ENCODE measurements around the gene KLLN.

Gene KLLN

DNA sequence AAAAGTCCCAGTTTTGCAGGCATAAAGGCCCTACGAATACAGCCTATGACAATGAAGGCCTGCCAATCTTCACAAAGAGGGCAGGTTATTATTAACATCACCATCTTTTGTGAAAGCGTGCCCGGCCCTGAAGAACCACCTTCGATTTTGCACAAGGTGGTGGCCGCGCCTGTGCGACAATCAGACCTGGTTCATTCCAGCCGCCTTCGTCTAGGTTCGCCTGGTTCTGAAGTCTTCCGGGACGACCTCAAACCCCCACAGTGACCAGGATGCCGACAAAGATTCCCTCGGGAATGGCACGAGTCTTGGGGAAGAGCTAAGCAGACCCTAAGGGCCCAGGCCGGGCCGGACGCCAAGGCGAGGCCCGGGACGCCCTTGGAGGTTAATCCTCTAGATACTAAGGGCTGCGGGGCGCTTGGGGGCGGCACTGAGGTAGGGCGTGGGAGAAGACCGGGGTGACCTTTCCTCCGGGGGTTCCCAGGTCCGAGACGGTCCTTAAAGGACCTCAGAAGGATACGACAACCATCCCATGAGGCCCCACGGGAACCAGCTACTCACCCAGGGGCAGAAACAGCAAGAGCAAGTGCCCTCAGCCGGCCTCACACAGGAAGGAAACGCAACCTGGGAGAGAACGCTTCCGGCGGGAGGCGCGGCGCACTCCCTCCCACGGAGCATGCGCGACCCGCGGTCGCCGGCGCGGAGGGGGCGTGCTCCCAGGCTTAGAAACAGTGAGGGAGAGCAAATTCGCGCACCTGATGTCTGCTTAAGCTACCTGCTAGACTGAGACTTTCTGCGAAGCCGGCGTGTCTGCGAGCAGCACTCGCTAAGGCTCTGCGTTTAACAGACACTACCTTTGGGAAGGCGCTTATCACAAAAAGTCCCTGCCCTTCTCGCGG, 45.5 kb downstream of the KLLN start, which contains the start of gene ATAD1:
TSS of gene ATAD1 (minus strand) at position 618 of the 896 bp plus-strand sequence. CDS start 3,627 bp downstream, outside the sequence.
- TF ChIP-seq, protein P1, sequence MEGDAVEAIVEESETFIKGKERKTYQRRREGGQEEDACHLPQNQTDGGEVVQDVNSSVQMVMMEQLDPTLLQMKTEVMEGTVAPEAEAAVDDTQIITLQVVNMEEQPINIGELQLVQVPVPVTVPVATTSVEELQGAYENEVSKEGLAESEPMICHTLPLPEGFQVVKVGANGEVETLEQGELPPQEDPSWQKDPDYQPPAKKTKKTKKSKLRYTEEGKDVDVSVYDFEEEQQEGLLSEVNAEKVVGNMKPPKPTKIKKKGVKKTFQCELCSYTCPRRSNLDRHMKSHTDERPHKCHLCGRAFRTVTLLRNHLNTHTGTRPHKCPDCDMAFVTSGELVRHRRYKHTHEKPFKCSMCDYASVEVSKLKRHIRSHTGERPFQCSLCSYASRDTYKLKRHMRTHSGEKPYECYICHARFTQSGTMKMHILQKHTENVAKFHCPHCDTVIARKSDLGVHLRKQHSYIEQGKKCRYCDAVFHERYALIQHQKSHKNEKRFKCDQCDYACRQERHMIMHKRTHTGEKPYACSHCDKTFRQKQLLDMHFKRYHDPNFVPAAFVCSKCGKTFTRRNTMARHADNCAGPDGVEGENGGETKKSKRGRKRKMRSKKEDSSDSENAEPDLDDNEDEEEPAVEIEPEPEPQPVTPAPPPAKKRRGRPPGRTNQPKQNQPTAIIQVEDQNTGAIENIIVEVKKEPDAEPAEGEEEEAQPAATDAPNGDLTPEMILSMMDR (IDR thresholded peaks at IDR 0.05), result no peak

DNA sequence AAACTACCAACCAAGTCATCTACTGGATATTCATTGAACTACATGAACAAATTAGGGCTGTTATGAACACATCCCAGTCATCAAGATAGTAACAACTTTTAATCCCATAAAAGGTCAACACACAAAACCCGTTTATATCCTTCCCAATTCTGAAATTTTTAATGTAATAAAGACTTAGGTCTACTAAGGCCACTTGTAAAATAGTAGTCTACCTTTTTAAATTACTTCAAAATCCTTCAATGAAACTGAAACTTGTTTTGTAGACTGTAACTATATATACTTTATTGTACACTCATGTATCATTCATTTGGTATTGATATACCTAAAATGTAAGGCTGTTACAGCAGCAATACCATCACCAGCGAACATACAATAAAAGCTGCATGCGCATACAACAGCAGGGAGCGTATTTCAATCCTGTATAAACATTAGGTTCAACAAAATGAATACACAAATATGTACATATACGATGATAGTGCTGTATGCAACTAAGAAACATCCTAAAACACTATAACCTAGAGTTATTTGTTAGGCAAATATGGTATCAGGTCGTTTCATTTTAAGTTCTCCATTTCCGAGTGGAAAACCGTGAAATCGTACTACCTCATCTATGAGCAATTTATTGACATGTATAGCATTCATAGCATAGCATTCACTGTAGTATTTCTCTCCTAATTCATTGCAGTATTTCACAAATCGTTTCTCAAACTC, 46.3 kb downstream of the KLLN start:
- TF ChIP-seq, protein P1 (IDR thresholded peaks at IDR 0.05), result no peak

DNA sequence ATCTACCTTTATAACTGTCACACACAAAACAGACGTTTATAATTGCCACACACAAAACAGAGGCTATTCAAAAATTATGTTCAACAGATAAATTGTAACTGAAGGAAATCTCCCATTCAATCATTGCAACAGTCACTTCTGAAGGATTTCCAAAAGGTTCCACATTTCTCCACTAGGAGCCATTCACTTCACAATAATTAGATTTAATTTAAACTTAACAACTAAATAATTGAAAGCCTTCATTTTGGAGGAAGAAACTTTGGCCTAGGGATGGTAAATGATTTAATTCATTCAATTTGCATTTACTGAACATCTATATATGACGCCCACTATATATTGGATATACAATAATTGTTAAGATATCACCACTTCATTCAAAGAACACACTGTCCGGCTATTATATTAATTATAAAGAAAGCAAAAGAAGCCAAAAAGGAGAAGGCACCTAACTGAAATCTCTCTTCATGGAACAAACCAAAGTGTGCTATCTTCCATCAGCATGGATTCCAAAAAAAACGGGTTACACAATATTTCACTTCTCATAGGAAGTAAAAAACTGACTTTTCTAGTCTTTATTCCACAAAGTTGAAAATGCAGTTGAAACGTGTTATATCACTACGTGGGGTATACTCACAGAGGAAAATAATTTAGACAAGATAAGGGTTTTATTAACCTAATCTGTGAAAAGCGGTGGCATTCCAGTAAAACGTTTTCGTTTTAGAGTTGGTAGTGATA, 47.0 kb downstream of the KLLN start:
- TF ChIP-seq, protein P1 (IDR thresholded peaks at IDR 0.05), result no peak

All from LNCAP (cell line).